ENCODE data around the gene KLHL40. TPM values are rescaled to one million over a fixed set of nuclear protein-coding genes. Genes with fewer than 3 reads are reported as not detected.

Gene KLHL40
- total RNA-seq, 1 donor from 2014 or later, result not detected

GRCh38 chr3:42698911-42699230, 13.5 kb downstream of the KLHL40 start:
- peak; percentile 77 for DNase-seq (ENCODE audit: extremely low spot score, unreplicated experiment)
- no peak for TF ChIP-seq CTCF (IDR thresholded peaks at IDR 0.05)
- H3K9me3 Mint-ChIP-seq (ENCODE audit: unreplicated experiment), result no peaks in the 10 kb centered on the region
- H3K27me3 Mint-ChIP-seq (ENCODE audit: unreplicated experiment), result no peaks in the 10 kb centered on the region
- H3K36me3 Mint-ChIP-seq (ENCODE audit: unreplicated experiment), result no peaks in the 10 kb centered on the region
- no peaks in the 10 kb centered on the region for H3K4me1 Mint-ChIP-seq (ENCODE audit: unreplicated experiment)
- H3K27ac Mint-ChIP-seq (ENCODE audit: unreplicated experiment), result no peak overlapping the region
- no peak overlapping the region for H3K4me3 Mint-ChIP-seq (ENCODE audit: unreplicated experiment)

DNA sequence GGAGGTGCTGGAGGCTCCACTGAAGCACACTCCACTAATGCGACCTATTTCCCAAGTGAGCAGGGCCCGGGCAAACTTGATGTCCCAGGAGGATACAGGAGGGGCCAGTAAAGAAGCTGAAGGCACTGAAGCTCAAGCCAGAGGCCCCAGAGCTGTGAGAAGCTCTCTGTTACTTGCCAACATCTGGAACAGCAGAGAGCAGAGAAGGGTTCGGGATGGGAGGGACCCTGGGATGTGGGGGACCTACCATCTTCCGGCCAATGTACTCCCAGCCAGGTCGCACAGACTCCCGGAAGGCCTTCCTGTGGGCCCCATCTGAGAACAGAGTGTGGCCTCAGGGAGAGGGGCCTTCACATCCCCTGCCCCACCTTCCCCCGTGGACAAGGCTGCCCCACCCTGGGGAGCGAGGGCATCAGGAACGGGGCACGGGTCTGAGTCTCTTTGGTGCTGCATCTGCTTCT, 14.2 kb downstream of the KLHL40 start:
- H3K9me3 Mint-ChIP-seq (ENCODE audit: unreplicated experiment), result no peaks in the 10 kb centered on the region
- no peaks in the 10 kb centered on the region for H3K4me1 Mint-ChIP-seq (ENCODE audit: unreplicated experiment)
- H3K27me3 Mint-ChIP-seq (ENCODE audit: unreplicated experiment), result no peaks in the 10 kb centered on the region
- no peak overlapping the region for H3K4me3 Mint-ChIP-seq (ENCODE audit: unreplicated experiment)
- no peaks in the 10 kb centered on the region for H3K36me3 Mint-ChIP-seq (ENCODE audit: unreplicated experiment)
- TF ChIP-seq CTCF (IDR thresholded peaks at IDR 0.05), result no peak
- peak; percentile 71 for DNase-seq (ENCODE audit: extremely low spot score, unreplicated experiment)
- H3K27ac Mint-ChIP-seq (ENCODE audit: unreplicated experiment), result no peak overlapping the region

DNA sequence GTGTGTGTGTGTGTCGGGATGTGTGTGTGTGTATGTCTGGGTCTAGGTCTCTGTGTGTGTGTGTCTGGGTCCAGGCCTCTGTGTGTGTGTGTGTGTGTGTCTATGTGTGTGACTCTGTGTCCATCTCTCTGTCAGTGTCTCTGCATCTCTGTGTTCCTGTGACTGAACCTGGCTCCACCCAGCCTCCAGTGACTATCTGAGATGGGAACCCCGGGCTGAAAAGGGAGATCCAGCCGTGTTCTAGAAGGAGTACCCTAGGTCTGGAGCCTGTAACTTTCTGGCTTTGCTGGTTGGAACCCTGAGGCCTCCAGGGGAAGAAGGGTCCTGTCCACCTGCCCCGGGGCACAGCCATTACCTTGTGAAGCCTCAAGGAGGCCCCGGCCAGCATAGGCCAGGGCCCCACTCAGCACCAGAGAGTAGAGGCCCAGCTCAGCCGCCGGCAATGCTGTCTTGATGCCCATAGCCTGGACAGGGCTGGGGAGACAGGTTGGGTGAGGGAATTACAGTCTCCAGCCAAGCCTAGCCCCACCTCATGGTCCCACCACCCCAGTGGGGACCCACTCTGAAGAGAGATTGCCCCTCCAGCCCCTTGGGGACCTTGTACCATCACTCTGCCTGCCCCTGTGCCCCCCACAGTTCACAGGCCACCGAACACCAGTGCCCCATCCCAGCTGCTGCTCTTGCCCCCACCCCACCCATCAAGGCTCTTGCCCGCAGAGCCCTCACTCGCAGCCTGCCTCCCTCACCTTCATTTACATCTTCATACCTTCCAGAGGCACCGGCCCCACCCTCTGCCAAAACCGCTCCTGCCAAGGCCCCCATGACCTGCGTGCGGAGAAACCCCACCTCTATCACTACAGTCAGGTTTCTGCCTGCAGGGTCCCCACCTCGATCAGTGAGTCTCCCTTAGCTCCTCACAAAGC, 15.3 kb downstream of the KLHL40 start:
- DNase-seq (ENCODE audit: extremely low spot score, unreplicated experiment), result peak; percentile 76
- TF ChIP-seq CTCF (IDR thresholded peaks at IDR 0.05), result no peak
- H3K27ac Mint-ChIP-seq (ENCODE audit: unreplicated experiment), result no peak overlapping the region
- H3K27me3 Mint-ChIP-seq (ENCODE audit: unreplicated experiment), result no peaks in the 10 kb centered on the region
- H3K36me3 Mint-ChIP-seq (ENCODE audit: unreplicated experiment), result no peaks in the 10 kb centered on the region
- H3K4me3 Mint-ChIP-seq (ENCODE audit: unreplicated experiment), result no peak overlapping the region
- no peaks in the 10 kb centered on the region for H3K4me1 Mint-ChIP-seq (ENCODE audit: unreplicated experiment)
- H3K9me3 Mint-ChIP-seq (ENCODE audit: unreplicated experiment), result no peaks in the 10 kb centered on the region

- Mint-ChIP-seq H3K4me3 (ENCODE audit: unreplicated experiment) (no peak overlapping the region), H3K4me1 (ENCODE audit: unreplicated experiment) (no peaks in the 10 kb centered on the region), H3K9me3 (ENCODE audit: unreplicated experiment) (no peaks in the 10 kb centered on the region), H3K36me3 (ENCODE audit: unreplicated experiment) (no peaks in the 10 kb centered on the region), H3K27ac (ENCODE audit: unreplicated experiment) (no peak overlapping the region), H3K27me3 (ENCODE audit: unreplicated experiment) (peaks cover 4% of the 10 kb centered on the region)
- DNase-seq (ENCODE audit: extremely low spot score, unreplicated experiment), result peak; percentile 85
- TF ChIP-seq CTCF (IDR thresholded peaks at IDR 0.05), result no peak
These were observed 16.2 kb downstream of the KLHL40 start for GRCh38 chr3:42701371-42702065.
